Fibroblast of lung (primary cell): ENCODE data around the gene EPS8L3.

Experiments
- EZH2 ChIP-seq: IDR thresholded peaks from 2 replicates; pipeline ENCODE4 v1.5.1; 2012; ENCODE audit warnings: low read length, control low read depth, mild to moderate bottlenecking; ENCODE audit errors: missing control alignments
- TF ChIP-seq, protein P1 (sequence below), 2 donors: IDR thresholded peaks in 1 of 2; conservative IDR thresholded peaks in 1 of 2; 1 replicate in 1 of 2; 2 replicates in 1 of 2; pipeline ENCODE4 v1.5.1; 2011 to 2012; ENCODE audit warnings: low read length in 2 of 2, control low read depth in 1 of 2, inconsistent platforms in 1 of 2, low read depth in 1 of 2, mild to moderate bottlenecking in 1 of 2

GRCh38 chr1:109725510-109725909, 38.2 kb downstream of the EPS8L3 start:
- TF ChIP-seq, protein P1, sequence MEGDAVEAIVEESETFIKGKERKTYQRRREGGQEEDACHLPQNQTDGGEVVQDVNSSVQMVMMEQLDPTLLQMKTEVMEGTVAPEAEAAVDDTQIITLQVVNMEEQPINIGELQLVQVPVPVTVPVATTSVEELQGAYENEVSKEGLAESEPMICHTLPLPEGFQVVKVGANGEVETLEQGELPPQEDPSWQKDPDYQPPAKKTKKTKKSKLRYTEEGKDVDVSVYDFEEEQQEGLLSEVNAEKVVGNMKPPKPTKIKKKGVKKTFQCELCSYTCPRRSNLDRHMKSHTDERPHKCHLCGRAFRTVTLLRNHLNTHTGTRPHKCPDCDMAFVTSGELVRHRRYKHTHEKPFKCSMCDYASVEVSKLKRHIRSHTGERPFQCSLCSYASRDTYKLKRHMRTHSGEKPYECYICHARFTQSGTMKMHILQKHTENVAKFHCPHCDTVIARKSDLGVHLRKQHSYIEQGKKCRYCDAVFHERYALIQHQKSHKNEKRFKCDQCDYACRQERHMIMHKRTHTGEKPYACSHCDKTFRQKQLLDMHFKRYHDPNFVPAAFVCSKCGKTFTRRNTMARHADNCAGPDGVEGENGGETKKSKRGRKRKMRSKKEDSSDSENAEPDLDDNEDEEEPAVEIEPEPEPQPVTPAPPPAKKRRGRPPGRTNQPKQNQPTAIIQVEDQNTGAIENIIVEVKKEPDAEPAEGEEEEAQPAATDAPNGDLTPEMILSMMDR (conservative IDR thresholded peaks at IDR 0.05 in 1 of 2, IDR thresholded peaks at IDR 0.05 in 1 of 2; ENCODE audit: low read depth in 1 of 2, low read length in 2 of 2) = no peak
- TF ChIP-seq EZH2 = no peak
